ENCODE data around the gene CLDN6.

CLDN6 gene

DNA sequence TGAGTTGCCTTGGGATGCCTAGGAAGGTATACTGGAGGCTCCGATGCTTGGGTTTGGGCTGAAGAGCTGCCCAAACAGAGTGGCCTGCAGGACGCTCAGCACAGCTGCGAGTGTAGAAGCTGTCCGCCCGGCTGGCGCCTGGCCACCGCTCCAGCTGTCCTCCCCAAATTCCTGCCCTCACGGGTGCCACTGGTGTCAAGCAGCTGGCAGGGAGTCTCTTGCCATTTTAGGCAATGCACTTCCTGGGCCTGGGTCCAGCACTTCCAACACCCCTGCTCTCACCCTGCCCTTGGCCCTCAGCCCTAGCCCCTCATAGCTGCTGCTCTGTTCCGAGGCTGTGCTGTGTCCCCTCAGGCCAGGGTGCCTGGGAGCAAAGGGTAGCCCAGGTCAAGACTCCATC lies 32.5 kb downstream of the CLDN6 start:
- DNase-seq = no peak

DNA sequence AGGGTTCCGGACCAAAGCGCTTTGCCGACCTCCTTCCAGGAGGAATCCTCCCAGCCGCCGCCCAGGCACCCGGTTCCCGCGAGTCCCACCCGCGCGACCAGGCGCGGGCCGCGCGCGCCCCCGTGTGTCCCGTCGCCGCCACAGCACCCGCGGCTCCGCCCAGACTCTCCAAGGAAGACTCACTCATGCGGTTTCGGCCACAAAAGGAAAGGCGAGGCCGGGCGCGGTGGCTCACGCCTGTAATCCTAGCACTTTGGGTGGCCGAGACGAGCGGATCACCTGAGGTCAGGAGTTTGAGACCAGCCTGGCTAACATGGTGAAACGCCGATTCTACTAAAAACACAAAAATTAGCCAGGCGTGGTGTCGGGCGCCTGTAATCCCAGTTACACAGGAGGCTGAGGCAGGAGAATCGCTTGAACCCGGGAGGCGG lies 34.3 kb downstream of the CLDN6 start:
- DNase-seq = peak; percentile 11 to 75

DNA sequence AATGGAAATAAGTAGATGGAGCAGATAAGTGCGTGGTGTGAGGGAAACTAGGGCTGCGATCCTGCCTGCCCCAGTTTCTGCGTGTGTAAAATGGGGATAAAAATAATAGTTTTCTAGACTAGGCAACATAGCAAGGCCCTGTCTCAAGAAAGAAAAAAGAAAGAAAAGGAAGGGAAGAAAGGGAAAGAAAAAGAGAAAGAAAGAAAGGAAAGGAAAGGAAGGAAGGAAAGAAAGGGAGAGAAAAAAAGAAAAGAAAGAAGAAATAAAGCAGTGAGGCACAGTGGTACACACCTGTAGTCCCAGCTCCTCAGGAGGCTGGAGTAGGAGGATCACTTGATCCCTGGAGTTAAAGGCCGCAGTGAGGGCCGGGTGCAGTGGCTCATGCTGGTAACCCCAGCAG lies 35.6 kb downstream of the CLDN6 start:
- no peak for DNase-seq

DNA sequence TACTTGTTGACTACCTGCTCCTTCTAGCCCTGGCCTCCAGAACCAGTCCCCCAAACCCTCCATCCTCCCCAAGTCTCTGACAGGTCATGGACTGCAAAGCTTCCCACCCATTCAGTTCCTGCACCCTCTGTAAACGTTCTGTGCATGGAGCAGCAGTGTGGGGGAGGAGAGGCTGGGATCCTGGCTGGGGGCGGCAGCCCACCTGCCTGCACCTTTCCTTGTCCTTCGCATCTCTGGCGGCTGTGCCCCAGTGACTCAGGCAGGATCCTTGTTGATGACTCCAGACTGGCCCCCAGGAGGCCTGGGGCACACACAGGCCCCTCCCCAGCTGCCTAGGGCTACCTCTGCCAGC lies 36.1 kb downstream of the CLDN6 start:
- DNase-seq = no peak

DNA sequence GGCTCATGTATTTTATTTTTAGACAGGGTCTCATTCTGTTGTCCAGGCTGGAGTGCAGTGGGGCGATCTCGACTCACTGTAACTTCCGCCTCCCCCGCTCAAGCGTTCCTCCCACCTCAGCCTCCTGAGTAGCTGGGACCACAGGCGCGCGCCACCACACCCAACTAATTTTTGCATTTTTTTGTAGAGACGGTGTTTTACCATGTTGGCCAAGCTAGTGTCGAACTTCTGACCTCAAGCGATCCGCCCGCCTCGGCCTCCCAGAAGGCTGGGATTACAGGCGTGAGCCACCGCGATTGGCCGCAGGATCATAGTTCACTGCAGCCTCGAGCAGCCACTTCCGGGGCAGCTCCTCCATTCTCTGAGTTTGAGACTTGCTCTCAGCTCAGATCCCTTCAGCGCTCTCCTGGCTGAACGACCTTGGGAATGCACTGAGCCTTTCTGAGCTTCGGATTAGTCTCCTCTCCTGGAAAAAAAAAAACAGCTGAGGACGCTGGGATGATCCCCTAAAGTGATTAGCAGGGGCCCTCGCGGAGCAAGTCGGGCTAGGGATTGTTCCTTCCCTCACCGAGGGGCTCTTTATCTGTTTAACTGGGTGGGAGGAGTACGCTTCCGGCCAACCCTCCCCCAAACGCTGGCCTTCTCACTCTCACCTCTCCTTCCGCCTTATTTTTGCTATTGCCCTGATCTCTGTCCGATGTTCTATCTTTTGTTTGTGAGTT lies 36.6 kb downstream of the CLDN6 start:
- DNase-seq = no peak

DNA sequence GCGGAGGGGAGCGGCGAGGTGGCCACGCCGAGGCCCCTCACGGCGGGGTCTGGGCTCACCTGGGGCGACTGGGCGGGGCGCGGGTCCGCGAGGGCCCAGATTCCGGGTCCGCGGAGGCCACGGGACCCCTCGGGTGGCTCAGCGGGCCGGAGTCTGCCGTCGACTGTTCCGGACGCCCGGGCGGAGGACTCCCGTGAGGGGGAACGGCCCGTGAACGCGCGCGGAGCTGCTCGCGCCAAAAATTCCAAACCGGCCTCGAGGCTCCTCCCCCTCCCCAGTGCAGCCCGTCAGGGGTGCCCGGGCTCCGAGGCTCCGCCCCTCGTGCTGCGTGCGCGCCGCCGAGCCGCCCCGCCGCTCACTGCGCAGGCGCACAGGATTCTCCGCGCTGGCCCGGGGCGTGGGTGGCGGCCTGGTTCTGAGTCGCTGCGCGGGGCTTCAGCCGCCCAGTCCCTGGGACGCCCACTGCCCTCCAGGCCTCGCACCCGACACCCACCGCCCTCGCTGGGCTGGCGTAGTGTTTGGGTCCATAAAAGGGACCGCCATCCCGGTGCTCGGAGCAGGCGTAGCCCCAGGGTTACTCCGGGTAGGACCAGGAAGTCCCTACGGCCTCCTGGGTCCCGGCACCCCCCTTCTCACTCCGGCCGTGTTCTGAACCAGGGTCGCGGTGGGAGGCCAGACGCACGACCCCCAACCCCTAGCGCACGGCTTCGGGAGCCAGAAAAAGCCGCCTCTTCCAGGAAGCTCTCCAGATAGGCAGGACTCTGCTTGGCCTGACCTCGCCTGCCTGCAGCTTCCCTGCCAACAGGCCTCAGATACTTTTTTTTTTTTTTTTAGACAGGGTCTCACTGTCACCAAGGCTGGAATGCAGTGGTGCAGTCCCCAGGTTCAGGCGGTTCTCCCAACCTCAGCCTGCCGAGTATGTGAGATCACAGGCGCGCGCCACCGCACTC lies 37.5 kb downstream of the CLDN6 start, which contains the start of gene PKMYT1:
Gene PKMYT1, minus strand, starts transcription at position 220 of the 950 bp plus-strand sequence. CDS start 789 bp downstream, outside the sequence.
- DNase-seq = peak in 1 of 2 experiments; percentile 90

DNA sequence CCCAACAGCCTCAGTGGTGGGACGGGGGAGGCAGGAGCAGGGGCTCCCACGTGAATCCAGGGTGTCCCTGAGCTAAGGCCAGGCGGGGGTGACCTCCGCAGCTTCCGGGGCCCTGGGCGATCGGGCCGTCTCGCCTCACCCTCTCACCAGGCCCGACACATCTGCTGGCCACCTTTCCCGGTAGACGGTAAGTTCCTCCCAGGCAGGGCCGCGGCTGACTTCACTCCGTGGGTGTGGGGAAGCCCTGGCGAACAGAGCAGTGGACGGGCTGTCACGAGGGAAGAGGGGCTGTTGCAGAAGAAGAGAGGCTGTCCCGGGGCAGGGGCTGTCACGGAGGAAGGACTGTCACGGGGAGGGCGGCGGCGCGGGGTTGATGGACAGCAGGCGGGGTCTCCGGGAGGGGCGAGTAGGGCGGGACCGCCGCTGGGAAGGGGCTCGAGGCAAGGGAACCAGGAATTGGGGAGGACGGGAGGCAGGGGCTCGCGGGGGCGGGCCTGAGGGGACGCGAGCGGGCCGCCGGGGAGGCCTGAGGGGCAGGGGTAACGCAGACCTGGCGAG lies 38.2 kb downstream of the CLDN6 start:
- no peak for DNase-seq

DNA sequence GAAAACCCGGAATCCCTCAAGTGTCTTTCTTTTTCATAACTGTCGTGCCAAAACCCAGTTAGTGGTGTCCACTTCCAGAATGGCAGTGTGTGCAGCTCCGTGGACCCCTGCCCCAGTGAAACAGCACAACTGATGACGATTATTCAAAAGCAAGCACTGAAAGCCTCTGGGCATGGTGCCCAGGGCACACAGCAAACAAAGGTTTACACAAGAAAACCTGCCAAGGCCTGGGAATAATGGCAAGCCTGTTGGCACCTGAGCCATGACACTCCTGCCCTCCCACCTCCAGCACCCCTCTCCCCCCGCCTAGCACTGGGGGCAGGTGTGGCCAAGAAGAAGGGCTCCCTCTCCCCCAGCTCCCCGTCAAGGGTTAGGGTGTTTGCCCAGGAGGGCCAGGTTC lies 40.5 kb downstream of the CLDN6 start:
- no peak for DNase-seq

DNA sequence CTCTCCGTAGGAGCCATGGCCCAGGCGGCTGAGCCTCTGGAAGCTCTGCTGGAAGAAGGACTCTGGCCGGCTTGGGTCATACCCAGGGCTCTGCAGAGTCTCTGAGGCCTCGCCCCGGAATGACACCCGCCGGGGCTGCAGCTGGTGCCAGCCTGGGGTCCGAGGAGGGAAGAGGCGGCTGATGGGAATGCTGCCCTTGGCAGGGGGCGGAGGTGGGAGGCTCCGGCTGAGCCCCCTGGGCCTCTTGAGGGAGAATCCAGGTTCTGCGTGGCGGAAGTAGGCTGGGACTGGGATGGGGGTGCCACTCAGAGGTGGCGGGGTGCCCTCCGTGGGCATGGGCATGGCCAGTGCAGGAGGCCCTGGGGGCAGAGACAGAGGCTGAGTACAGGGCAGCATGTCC lies 41.3 kb downstream of the CLDN6 start:
- no peak for DNase-seq

DNA sequence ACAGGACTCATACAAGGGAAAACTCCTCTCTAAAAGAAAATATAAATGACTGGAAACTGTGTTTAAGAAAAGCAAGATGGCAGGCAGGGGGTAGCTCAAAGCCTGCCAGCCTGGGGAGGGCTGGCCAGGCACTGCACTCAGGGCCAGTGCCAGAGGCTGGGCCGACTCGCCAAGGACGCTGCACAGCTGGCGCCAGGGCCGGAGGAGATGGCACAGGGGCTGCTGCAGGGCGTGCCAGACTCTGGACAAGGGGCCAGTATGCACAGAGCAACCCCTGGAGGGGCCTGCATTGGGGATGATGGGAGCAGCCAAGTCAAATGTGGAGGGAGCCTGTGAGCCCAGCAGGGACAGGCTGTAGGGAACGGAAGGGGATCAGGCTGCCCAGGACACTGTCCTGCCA lies 41.8 kb downstream of the CLDN6 start:
- no peak for DNase-seq

DNA sequence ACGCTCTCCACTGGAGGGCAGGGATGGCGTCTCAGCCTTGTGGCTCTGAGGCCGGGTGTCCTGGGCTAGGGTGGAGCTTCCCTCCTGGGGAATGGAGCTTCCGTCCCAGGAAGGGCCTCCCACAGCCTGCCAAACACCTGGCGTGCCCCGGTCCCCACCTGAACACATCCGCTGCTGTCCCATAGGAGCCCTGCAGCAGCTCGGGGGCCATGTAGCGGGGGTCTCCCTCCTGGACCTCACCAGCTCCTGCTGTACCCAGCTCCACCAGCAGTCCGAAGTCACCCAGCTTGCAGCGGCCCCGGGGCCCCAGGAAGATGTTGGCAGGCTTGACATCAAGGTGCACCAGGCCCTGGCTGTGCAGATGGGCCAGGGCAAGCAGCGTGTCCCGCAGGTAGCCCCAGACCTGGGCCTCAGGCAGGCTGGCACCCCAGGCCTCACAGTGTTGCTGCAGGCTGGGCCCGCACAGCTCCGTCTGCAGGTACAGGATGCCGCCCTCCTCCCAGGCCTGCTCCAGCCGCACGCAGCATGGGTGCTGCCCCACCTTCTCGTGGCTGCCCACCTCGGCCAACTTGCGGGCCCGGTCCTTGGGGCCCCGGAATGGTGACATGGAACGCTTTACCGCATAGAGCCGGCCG lies 42.7 kb downstream of the CLDN6 start:
- DNase-seq = no peak

DNA sequence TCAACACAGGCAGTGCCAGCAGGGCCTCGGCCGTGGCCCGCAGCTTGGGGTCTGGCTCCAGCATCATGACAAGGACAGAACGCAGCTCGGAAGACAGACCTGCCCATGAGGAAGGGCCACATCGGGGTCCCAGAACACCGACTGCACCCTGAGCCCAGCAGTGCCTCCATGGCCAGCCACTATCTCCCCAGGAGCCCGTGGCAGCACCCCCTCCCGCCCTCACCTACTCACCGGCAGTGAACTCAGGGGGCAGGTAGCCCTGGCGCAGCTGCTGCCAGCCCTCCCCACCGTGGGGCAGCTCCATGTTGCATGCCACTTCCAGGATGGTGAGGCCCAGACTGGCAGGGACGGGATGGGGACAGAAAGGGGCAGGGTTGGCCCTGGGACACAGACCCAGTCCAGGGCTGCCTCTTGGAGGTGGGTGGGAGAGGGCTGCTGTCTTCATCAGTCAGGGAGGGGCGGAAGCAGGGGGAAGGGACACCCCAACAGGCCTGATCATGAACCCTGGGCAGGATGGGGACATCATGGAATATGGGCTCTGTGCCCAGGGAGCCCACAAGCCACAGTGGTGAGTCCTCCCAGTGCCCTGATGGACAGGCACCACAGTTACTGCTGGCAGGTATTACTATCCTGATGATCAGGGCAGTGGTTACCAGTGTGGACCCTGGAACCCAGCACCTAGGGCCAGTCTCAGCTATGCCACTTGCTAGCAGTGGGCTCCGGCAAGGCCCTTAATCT lies 43.5 kb downstream of the CLDN6 start:
- no peak for DNase-seq

DNA sequence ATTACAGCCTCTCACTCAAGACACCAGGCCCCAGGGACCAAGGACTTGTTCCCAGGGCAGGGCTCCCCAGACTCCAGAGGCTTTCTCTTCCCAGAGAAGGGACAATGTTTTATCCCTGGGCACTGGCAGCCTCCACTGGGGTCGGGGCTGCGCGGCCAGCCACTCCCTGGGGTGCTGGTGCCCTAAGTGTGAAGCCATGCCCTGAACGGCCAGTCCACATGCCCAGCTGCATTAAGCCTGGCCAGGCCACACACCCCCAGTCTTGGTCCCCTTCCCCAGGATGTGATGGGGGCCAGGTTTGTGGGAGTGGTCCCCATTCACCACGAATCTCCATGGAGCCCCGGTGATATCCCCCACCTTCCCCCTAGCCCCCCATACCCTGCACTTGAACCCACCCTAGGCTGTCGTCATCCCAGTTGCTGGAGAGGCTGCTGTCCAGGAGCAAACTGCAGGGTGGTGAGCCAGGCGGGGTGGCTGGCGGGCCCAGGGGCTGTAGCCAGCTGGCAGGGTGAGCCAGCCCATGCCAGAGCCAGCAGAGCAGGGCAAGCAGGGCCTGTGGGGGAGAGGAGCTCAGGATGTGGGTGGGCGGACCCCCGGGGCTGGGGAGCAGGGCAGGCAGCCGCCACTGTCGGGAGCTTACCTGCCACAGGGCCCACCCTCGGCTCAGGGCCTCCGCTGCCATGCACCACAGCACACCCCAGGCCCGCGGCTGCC lies 44.2 kb downstream of the CLDN6 start:
- DNase-seq = no peak

DNA sequence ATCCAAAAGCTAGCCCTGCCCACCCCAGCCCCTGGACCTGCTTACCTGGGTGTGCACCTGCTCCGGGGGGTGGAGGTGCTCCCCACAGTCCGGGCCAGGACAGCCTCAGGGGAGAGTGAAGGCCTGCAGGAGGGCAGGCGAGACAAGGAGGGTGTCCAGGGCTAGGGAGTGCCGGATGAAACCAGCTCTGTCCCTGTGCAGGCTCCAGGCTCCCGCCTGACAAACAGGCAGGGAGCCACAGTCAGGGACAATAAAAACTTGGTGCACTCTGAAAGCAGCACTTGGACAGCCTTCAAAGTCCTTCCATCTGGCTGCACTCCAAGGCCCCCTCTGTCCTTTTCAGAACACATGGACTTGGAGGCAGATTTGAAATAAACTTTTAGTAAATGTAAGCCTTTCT lies 44.9 kb downstream of the CLDN6 start:
- no peak for DNase-seq

DNA sequence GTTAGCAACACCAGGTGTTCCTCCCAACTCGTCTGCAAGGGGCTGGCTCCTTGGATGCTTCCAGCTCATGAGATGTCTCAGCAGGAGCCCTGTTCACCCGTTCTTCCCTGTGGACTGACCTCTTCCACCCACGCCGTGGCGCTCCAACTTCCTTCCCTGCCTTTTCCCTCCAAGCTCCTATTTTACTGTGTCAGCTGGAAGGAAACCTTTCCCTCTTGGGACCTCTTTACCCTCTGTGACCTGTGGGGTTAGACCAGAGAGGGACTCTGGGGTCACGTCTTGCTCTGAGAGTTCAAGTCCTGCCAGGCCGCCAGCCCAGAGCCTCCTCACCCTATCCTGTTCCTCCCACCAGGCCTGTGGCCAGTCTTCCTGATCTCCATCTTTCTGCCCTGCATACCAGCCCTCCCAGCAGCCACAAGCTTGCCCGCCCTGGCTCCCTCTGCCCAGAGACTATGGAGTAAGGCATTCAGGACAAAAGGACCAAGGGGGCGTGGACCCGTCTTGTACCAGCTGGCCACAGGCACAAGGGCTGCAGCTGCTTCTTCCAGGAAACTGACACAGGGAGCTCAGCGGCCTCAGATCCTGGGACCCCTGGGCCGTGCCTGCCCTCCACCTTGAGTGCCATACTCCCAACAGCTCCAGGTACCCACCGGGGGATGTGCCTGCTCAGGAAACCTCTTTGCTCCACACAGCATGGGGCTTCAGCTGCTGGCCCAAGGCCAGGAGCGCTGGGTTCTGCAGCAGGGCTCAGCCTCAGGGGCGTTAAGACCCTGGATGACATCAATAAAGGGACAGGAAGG lies 45.8 kb downstream of the CLDN6 start:
- DNase-seq = no peak

DNA sequence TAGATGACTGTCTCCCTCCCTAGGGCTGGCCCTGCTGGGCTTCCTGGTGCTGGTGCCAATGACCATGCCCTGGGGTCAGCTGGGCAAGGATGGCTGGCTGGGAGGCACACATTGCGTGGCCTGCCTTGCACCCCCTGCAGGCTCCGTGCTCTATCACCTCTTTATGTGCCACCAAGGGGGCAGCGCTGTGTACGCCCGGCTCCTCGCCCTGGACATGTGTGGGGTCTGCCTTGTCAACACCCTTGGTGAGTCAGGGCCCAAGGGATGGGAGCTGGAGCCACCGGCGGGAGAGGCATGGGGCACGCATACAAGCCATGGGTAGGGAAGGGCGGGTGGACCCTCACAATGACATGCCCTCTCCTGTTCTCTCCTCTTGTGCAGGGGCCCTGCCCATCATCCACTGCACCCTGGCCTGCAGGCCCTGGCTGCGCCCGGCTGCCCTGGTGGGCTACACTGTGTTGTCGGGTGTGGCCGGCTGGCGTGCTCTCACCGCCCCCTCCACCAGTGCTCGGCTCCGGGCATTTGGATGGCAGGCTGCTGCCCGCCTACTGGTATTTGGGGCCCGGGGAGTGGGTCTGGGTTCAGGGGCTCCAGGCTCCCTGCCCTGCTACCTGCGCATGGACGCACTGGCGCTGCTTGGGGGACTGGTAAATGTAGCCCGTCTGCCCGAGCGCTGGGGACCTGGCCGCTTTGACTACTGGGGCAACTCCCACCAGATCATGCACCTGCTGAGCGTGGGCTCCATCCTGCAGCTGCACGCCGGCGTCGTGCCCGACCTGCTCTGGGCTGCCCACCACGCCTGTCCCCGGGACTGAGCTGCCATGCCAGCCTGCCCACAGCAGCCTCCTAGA lies 46.6 kb downstream of the CLDN6 start:
- no peak for DNase-seq

DNA sequence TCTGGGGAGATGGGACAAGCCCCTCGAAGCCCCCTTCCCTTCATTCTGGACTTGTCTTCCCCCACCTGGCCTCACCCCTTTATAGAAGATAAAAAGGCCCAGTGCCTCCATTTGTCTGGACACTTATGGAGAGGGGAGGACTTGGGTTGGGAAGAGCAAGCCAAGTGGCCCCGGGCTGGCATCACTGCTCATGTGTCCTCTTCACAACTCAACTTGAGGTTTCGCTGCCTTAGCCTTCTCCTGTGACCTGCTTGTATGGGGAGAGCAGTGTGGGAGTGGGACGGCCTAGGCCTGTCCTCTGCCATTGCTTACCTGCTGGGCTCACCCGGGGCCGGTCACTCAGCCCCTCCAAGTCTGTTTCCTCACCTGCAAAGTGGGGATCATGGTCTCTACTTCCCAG lies 47.4 kb downstream of the CLDN6 start:
- DNase-seq = no peak

DNA sequence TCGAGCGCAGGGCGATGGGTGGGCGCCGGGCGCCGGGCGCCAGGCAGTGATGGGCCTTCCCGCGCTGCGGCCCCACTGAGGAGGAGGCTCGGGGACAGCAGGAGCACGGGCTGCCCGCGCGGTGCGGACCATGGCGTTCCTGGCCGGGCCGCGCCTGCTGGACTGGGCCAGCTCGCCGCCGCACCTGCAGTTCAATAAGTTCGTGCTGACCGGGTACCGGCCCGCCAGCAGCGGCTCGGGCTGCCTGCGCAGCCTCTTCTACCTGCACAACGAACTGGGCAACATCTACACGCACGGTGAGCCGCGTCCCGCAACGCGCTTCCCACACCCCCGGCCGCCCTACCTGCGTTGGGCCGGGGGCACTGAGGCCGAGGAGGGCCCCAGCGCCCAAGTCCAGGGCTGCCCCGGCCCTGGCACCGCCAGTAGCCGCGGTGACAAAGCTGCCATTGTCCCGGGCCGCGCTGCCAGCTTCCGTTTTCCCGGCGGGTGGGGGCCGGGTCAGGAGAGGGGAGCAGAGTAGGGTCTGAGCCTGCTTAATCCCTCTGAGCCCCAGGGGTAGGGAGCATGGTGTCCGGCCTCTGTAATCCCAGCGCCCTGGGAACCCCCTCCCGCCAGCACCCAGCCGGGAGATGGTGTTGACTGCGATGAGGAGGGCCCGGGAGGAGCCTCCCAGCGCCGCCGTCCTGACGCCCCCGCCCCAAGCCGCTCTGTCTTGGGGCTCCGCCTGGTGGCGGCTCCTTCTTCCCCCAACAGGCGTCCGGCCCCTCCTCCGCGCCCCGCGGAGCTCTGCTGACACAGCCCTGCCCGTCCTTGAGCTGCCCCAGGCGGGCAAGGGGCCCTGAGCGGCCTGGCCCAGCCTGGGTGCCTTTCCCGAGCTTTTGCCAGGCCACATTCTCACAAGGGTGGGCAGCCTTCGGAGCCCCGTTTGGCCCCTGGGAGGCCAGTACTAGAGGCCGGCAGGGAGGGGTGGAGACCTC lies 48.1 kb downstream of the CLDN6 start:
- DNase-seq = peak; percentile 33 to 69

Measured in NCI-H526 (cell line).